Measurements from ENCODE around the gene RTN4RL2.

Gene RTN4RL2

GRCh38 chr11:57500926-57501325 lies 40.6 kb downstream of the RTN4RL2 start:
- no peak for DNase-seq

- DNase-seq = no peak
Measured at GRCh38 chr11:57501953-57502352, 41.6 kb downstream of the RTN4RL2 start.

- DNase-seq = no peak
Measured at GRCh38 chr11:57502376-57502775, 42.0 kb downstream of the RTN4RL2 start.

- no peak for DNase-seq
Measured at GRCh38 chr11:57502870-57503269, 42.5 kb downstream of the RTN4RL2 start.

- no peak for DNase-seq
Measured at GRCh38 chr11:57504511-57504910, 44.2 kb downstream of the RTN4RL2 start.

- no peak for DNase-seq
Measured at GRCh38 chr11:57506522-57506921, 46.2 kb downstream of the RTN4RL2 start.

- no peak for DNase-seq
Measured at GRCh38 chr11:57508341-57509170, 48.2 kb downstream of the RTN4RL2 start.

GRCh38 chr11:57511741-57512430 lies 51.6 kb downstream of the RTN4RL2 start:
- no peak for DNase-seq

GRCh38 chr11:57512646-57513451 lies 52.5 kb downstream of the RTN4RL2 start:
- no peak for DNase-seq

- DNase-seq = no peak
Measured at GRCh38 chr11:57513452-57513795, 53.1 kb downstream of the RTN4RL2 start.

- DNase-seq = no peak
Measured at GRCh38 chr11:57513911-57514537, 53.7 kb downstream of the RTN4RL2 start.

- no peak for DNase-seq
Measured at GRCh38 chr11:57514538-57515331, 54.4 kb downstream of the RTN4RL2 start.

GRCh38 chr11:57515332-57516060 lies 55.2 kb downstream of the RTN4RL2 start, which contains the start of gene SLC43A1:
Gene SLC43A1 (minus strand): TSS chr11:57515702. CDS start chr11:57514111, 1,591 bp downstream.
- no peak for DNase-seq

- no peak for DNase-seq
Measured at GRCh38 chr11:57516061-57516443, 55.7 kb downstream of the RTN4RL2 start.

- DNase-seq = no peak
Measured at GRCh38 chr11:57521116-57521515, 60.8 kb downstream of the RTN4RL2 start.

GRCh38 chr11:57523419-57523818 lies 63.1 kb downstream of the RTN4RL2 start:
- DNase-seq = no peak
